Fibroblast of pulmonary artery (primary cell): ENCODE results near the gene MEF2C.

Experiments
- DNase-seq: peaks from one replicate; pipeline ENCODE4 v3.0.0-alpha.2; 2010; ENCODE audit warnings: low read depth
- H3K4me3 ChIP-seq: replicated peaks from 2 replicates; pipeline ENCODE4 v1.5.1; 2011; ENCODE audit warnings: low read depth, mild to moderate bottlenecking, control low read depth, low read length, moderate library complexity
- CTCF ChIP-seq: IDR thresholded peaks from 2 replicates; pipeline ENCODE4 v1.5.1; 2011; ENCODE audit warnings: mild to moderate bottlenecking, control low read depth, low read length, inconsistent platforms; ENCODE audit errors: missing control alignments

Gene MEF2C

GRCh38 chr5:88700121-88700520 lies 182.9 kb downstream of the MEF2C start:
- TF ChIP-seq CTCF = no peak
- DNase-seq = no peak
- H3K4me3 ChIP-seq = no peak overlapping the region

- no peak overlapping the region for H3K4me3 ChIP-seq
- TF ChIP-seq CTCF = no peak
- DNase-seq = no peak
These were observed 184.7 kb downstream of the MEF2C start for GRCh38 chr5:88698290-88698689.

GRCh38 chr5:88696466-88696865 lies 186.5 kb downstream of the MEF2C start:
- no peak for DNase-seq
- H3K4me3 ChIP-seq = no peak overlapping the region
- no peak for TF ChIP-seq CTCF

- no peak for TF ChIP-seq CTCF
- DNase-seq = no peak
- H3K4me3 ChIP-seq = no peak overlapping the region
These were observed 187.1 kb downstream of the MEF2C start for GRCh38 chr5:88695931-88696330.

GRCh38 chr5:88695232-88695631 lies 187.8 kb downstream of the MEF2C start:
- TF ChIP-seq CTCF = no peak
- no peak overlapping the region for H3K4me3 ChIP-seq

GRCh38 chr5:88694023-88694679 lies 188.8 kb downstream of the MEF2C start:
- H3K4me3 ChIP-seq = no peak overlapping the region
- no peak for TF ChIP-seq CTCF
- no peak for DNase-seq

More at GRCh38 chr5:88695232-88695631, 187.8 kb downstream of the MEF2C start:
- DNase-seq = no peak
